GM19240 (cell line): ENCODE results near the gene ZSCAN5A.
A peak's percentile ranks its signal among the peaks of the same experiment; 100 is the strongest.
"Not testable (repeated sequence)": the region's sequence is repeated elsewhere in the genome, so short reads cannot be mapped to it uniquely, and the experiment has no call there.

Experiments used
- DNase-seq: peaks from one replicate; pipeline ENCODE4 v3.0.0; 2011; ENCODE audit warnings: low spot score; ENCODE audit not compliant: insufficient read length

ZSCAN5A gene

DNA sequence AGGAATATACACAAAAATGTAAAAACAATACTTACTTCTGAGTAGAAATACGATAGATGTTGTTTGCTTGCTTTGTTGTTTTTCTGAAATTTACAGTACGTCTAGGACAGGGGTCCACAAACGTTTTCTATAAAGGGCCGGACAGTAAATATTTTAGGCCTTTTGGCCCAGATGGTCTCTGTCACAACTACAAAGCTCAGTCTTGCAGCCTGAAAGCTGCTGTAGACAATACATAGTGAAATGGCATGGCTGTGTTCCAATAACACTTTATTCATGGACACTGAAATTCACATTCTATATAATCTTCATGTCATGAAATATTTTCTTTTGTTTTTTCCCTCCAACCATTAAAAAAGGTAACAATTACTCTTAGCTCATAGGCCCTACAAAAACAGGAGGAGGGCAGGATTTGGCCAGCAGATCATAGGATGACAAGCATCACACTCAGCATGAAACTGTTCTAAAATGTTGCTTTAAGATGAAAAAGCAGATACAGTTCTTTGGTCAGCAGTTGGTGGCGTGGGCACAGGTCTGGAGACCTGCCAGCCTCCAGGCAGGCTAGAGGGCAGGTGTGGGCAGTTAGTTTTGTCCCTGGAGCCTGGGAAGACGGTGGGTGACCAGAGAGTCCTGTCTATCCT lies 42.4 kb downstream of the ZSCAN5A start, which contains the start of gene EDDM13:
TSS of gene EDDM13 (plus strand) at position 588 of the 638 bp plus-strand sequence. CDS start 87 bp downstream, outside the sequence.
- DNase-seq = no peak

DNA sequence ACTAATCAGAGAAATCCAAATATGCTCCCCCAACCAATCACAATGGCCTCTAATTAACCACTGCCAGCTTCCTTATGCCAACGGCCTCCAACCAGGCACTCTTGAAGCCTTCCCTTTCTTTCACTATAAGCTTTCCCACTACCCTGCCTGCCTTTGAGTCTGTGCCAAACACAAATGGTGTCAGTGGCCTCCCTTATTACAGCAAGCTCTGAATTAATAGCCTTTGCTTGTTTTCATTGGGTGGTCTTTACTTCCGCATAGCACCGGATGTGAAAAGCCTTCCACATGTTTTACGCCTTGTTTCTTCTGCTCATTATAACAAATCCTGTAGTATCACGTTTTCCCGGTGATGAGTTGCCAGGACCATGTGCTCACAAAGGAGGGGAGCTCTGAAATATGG lies 43.5 kb downstream of the ZSCAN5A start:
- DNase-seq = no peak

DNA sequence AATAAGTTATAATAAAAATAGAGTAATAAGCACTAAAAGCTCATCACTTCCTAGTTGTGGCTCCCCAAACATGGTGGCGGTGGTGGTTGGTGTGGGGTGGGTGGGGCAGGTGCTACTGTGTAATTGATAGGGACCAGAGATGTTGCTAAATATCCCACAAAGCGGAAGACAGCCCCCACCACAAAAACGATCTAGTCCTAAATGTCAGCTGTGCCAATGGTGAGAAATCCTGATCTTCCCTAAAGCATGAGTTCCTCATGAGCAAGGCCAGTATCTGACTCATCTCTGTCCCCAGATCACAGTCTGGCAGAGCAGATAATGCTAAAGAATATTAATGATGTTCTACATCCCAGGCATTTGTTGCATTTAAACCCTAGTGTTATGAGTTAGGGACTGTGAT lies 44.0 kb downstream of the ZSCAN5A start:
- no peak for DNase-seq

DNA sequence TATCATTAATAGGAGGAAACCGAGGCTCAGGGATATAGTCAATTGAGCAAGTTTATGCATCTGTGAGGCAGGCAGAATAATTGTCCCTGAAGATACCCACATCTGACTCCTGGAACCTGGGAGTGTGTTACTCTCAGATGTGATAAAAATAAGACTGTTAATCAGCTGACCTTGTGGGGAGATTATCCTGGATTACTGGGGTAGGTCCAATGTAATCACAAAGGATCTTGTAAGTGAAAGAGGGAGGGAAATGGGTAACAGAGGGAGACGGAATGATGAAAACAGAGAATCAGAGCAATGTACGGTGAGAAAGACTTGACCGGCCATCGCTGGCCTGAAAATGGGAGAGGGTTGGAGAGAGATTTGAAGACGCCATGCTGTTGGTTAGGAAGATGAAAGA lies 45.3 kb downstream of the ZSCAN5A start:
- no peak for DNase-seq

DNA sequence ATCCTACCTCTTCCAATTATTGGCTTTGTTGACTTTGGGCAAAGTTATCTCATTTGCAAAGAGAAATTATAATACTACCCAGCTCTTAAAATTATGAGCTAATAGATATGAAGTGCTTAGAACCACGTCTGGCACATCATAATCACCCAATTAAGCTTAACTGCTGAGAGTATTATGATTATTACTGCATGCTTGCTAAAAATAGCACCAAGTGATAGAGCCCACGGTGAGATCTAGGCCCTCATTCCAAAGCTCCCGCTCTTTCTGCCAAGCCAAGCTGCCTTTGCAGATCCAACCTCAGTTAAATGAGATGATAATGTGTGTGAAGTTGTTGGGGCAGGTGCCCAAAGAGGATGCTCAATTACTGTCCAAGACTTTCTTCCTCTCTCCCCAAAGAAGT lies 48.6 kb downstream of the ZSCAN5A start:
- DNase-seq = no peak

DNA sequence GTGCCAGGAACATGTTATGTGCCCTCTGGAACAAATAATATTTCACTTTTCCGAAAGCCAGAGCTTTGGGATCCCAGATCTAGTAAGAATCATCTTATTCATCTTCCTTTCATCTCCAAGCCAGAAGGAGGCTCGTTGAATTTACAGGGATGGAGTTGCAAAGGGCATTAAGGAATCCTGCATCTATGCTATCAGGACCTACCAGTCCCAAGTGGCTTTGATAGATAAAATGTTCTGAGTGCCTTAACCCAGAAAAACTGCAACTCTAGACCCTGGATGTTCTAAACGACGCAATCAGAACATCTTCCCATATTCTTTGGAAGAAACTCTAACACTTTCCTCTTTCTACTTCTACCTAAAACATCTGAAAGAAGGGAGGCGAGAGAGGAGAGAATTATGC lies 51.3 kb downstream of the ZSCAN5A start:
- no peak for DNase-seq

DNA sequence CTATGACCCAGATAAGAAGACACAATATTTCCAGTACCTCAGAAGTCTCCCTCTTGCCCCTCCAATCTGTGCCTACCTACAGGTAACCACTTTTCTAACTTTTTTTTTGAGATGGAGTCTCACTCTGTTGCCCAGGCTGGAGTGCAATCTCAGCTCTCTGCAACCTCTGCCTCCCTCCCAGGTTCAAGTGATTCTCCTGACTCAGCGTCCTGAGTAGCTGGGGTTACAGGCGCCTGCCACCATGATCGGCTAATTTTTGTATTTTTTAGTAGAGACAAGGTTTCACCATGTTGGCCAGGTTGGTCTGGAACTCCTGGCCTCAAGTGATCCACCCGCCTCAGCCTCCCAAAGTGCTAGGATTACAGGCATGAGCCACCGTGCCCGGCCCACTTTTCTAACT lies 52.7 kb downstream of the ZSCAN5A start:
- not testable (repeated sequence) for DNase-seq

DNA sequence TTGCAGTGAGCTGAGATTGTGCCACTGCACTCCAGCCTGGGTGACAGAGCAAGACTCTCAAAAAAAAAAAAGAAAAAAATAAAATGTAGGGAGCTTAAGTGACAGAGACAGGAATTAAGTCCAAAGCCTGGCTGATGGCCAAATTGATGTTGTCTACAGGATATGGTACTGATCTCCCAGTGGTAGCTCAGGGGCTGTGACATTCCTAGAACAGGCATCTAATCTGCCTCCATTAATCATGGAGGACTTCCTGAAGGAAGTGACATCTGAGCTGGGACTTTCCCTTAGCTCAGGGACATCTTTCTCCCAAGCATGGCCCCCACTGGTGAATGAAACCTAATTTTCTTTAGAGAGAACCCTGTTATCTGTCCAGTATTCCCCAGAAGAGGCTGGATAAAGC lies 53.5 kb downstream of the ZSCAN5A start:
- DNase-seq = no peak

DNA sequence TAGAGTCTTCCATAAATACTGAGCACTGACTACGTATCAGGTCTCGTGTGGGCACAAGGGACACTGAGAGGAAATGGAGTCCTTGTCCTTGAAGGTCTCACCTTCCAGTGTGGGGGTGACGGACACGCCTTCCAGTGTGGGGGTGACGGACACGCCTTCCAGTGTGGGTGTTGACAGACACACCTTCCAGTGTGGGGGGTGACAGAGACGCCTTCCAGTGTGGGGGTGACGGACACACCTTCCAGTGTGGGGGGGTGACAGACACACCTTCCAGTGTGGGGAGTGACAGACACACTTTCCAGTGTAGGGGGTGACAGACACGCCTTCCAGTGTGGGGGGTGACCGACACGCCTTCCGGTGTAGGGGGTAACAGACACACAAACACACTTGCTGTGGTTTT lies 56.4 kb downstream of the ZSCAN5A start:
- DNase-seq = no peak

DNA sequence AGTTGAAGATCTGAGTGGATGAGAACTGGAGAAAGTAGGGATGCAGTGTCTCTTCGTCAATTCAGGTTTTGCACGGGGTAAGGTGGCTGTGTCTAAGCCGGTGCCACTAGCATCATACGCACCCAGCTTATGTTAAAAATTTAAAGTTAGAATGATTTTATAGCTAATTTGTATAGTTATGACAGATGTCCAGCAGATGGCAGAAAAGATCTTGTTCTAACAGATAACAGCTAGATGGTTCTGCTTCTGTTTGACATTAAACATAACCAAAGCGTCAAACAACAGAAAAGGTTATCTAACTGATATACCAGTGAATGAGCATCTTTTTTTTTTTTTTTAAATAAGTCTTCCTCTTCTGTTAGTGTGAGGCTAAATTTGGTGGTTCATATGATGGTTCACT lies 60.9 kb downstream of the ZSCAN5A start:
- no peak for DNase-seq

DNA sequence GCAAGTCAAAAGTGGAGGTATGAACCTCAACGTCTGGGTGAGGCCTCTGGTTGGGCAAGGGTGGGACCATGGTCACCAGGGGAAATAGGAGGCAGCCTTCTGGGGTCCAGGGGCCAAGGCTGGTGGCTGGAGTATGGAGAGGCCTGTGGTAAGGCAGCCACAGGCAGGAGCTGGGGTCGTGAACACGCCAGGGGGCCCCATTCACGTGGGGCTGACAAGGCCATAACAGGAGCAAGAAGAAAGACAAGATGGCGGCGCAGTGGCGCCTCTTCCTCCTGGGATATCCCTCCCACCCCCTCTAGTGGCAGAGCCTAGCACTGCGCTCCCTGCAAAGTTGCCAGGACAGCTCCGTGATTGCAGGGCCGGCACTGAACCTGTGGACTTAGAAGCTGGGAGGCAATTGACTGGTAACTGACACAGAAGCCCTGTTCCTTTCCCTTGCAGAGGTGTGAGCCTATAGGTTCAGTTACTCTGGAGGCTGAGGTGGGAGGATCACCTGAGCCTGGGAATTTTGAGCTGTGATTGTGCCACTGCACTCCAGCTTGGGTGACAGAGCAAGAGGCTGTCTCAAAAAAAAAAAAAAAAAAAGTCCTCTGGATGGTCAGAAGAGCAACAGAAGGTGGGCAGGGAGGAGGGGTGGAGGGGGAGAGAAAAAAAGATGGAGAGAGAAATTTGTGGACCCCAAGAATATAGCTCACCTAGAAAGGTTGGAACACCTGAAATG lies 61.8 kb downstream of the ZSCAN5A start:
- DNase-seq = peak; percentile 45

DNA sequence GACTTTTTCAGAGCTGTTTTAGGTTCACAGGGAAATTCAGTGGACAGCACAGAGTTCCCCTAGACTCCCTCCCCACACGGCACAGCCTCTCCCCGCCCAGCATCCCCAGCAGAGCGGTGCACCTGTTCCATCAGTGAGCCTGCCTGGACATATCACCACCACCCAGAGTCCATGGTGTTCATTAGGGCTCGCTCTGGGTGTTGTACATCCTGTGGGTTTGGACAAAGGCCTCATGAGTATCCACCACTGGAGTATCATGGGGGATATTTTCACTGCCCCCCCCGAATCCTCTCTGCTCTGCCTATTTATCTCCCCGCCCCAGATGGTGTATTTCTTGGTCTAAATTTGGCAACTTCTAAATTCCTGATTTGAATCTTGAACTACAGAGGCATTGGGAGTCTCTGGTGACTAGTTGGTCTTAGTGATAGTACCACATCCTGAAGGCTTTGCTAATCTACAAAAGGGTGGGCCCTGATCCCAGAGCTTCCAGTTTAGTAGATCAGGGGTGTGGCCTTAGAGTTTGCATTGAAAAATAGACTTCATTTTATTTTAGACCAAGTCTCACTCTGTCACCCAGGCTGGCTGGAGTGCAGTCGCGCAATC lies 65.8 kb downstream of the ZSCAN5A start:
- not testable (repeated sequence) for DNase-seq

DNA sequence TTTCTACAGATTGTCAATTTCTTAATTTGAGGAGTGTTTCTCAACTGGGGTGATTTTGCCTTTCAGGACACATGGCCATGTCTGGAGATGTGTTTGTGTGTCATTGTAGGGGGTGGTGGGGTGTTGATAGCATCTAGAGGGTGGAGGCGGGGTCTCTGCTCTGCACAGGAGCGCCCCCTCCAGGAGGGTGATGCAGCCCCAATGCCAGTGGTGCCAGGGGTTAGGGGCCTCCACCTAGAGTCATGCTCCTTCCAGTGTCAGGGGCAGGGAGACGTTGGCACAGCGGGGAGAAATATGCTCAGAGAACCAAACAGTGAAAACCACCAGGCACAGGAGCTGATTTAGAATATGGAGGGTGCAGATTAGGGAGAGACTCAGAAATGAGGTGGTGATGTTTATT lies 68.9 kb downstream of the ZSCAN5A start:
- not testable (repeated sequence) for DNase-seq

DNA sequence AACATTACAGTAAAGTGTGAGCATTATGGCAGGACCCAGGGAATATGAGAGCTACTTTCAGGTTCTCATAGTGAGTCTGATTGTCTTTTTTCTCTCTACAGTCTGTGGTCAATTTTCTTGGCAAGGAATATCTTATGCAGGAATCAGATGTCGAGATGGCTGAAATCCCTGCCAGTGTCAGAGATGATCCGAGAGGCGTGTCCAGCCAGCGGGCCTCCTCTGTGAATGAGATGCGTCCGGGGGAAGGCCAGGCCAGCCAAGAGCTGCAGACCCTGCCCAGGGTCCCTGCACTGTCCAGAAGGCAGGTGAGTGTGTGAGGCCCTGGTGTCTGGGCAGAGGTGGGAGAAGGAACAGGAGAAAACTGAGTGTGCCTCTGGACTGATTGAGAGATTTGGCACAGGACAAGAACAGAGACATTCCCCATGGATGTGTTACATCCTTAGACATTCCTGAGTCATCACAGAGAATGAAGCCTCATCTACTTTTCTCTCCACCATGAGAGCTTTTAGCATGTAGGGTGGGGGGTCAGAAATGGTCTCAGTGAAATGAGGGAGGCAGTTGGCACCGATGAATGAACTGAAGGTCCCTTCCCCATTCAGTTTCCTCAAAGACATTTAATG lies 69.4 kb downstream of the ZSCAN5A start:
- no peak for DNase-seq

DNA sequence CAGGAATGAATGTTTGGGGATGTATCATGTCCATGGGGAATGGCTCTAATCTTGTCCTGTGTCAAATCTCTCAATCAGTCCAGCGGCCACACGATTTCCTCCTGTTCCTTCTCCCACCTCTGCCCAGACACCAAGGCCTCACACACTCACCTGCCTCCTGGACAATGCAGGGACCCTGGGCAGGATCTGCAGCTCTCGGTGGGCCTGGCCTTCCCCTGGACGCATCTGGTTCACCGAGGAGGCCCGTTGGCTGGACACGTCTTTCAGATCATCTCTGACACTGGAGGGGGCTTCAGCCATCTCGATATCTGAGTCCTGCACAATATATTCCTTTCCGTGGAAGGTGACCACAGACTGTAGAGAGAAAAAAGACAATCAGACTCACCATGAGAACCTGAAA lies 91.2 kb downstream of the ZSCAN5A start:
- DNase-seq = no peak

DNA sequence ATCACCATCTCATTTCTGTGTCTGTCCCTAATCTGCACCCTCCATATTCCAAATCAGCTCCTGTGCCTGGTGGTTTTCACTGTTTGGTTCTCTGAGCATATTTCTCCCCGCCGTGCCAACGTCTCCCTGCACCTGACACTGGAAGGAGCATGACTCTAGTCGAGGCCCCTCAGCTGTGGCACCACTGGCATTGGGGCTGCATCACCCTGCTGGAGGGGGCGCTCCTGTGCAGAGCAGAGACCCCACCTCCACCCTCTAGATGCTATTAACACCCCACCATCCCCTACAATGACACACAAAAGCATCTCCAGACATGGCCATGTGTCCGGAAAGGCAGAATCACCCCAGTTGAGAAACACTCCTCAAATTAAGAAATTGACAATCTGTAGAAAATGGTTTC lies 91.7 kb downstream of the ZSCAN5A start:
- no peak for DNase-seq

DNA sequence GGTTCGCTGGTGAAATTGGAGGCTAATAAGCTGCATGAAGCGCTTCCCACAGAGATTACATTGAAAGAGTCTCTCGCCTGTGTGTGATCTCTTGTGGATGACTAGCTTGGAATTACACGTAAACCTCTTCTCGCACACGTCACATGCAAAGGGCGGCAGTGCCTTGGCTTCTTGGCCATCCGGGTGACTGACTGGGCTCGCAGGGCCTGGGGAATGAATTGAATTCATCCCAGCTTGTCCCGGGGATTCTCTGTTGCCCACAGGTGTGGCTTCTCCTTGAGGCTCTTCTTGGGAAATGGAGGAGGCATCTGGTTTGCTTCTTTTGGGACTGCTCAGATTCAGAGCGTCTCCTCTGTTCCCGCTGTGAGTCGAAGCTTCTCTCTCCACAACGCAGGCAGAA lies 92.8 kb downstream of the ZSCAN5A start:
- no peak for DNase-seq

DNA sequence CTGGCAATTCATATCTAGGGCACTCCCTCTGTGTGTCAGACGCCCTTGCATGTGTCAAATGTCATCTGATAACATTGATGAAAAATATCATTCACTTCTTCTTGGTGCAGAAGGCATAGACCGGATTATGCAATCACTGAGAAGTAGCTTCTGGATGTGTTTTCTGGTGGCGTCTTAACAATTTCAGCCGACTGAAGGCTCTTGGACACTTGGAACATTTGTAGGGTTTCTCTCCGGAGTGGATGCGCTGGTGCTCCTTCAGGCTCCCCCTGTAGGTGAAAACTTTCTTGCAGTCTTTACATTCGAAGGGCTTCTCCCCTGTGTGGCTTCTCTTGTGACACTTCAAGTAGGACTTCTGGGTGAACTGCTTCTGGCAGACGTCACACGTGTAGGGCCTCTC lies 93.2 kb downstream of the ZSCAN5A start:
- not testable (repeated sequence) for DNase-seq

DNA sequence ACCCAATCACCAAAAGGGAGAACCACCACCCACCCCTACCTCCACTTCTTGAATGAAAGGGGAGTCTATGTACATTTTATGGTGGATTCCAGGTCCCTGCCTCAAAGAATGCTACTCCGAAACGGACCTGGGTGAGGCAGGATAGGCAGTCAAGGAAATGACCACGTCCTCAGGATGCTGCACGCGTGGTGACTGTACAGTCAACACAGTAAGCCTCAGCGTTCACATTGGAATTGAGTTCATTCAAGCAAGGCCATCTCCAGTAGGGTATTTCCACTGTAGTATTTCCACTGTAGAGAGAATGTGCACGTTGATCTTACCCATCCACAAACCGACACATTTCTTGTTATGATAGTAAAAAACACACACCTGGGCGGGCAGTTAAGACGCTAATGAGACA lies 95.7 kb downstream of the ZSCAN5A start:
- no peak for DNase-seq

DNA sequence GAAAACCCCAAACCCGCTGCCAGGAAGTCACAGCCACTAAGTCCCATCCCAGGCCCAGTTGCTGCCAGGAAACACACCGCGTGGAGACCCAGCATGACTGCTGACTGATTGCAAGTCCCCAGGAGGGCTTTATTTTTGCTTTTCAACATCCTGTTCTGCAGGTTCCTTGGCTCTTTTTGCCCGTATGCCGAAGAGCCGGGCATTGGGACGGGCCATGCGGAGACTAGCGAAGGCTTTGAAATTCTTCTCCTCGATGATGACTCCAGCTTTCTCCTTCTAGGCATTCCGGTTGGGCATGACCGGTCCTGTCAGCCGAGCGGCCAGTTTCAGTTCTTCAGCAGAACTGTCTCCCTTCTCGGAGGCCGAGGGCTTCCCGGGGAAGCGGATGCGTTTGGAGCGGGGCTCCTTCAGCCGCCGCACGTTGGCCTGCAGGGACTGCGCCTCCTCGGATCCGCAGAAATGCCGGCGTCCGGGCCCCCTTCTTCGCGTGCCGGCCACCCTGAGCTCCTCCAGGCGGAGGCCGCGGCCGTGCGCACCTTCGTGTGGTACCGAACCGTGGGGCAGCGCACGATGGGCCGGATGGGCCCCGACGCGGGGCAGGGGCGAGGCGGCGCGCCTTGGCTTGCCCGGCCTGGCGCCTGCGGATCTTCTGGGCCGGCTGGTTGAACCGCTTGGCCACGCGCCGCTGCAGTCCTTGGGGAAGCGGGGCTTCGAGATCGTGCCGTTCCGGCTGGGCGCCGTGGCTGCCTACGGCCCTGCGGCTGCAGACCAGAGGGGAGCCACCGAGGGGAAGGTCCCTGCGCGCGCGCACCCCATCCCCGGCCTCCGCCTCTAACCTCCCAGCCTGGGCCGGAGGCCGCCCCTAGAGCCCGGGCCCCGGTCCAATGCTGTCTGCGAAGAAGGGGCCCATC lies 97.3 kb downstream of the ZSCAN5A start:
- no peak for DNase-seq

DNA sequence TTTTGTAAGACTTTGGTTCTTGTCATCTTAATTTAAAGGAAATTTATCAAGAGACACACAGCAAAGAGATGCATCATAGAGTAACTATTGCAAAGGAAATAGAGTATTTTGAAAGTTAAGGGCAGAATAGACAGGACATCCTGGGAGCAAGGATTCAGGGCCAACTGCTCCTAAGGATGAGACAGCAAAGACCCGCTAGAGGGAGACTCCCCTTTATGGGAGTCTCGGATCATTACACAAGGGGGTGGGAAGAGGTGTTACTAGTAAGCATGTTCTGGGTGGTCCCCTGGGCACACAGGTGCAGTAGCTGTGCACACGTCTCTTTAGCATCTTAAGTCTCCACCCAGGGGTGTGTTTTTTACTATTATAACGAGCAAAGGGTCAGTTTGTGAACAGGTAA lies 102.9 kb downstream of the ZSCAN5A start:
- DNase-seq = no peak
